Hepatic stellate cell (primary cell): ENCODE data around the gene TAS2R42.

ENCODE experiments used
- DNase-seq: peaks from one replicate; pipeline ENCODE4 v3.0.0; 2011; ENCODE audit warnings: low spot score

Gene TAS2R42

GRCh38 chr12:11143352-11143751 is 43.4 kb downstream of the TAS2R42 start:
- DNase-seq = no peak

GRCh38 chr12:11136075-11136474 is 50.7 kb downstream of the TAS2R42 start:
- DNase-seq = no peak
